OCI-LY1 (cell line): ENCODE results near the gene GALNT7.

ENCODE experiments used
- CTCF ChIP-seq: fragments of 200-600 bp; sonication (generic), shearing (Covaris generic); IDR thresholded peaks from 2 replicates; pipeline ENCODE4 v1.5.1; 2017; ENCODE audit warnings: mild to moderate bottlenecking, antibody characterized with exemption, low read length, moderate library complexity, mixed read lengths
- EZH2 ChIP-seq: fragments of 200-600 bp; sonication (generic), shearing (Covaris generic); IDR thresholded peaks from 2 replicates; pipeline ENCODE4 v1.8.0; 2017; ENCODE audit warnings: borderline replicate concordance, mixed run types, mild to moderate bottlenecking, antibody characterized with exemption, low read length, moderate library complexity, mixed read lengths

- TF ChIP-seq CTCF (no peak), EZH2 (no peak)
Observed at GRCh38 chr4:173277340-173277739, 108.7 kb downstream of the GALNT7 start.
